Measurements from ENCODE around the gene TGFBR3L.

The TGFBR3L gene

DNA sequence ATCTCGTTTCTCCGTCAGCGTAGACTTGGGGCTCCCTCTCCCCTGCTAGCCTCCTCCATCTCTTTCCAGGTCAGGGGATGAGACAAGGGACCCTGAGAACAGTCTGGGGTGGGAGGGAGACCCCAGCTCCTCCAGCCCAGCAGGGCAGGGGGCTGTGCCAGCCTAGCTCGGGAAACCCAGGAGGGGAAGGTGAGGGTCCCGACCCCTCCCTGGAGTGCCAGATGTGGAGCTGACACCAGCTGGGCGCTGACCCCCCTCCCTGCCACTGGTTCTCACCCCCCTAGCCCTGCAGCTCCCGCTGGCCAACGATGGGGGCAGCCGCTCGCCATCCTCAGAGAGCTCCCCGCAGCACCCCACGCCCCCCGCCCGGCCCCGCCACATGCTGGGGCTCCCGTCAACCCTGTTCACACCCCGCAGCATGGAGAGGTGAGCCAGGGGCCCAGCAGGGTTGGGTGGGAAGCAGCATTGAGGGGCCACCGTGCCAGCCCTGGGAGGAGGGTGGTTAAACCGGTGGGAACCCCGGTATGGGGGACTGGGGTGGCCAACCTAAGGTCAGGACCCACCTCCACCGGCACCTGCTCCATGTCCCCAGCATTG, 5.1 kb upstream of the TGFBR3L start:
- TF ChIP-seq, protein P1, sequence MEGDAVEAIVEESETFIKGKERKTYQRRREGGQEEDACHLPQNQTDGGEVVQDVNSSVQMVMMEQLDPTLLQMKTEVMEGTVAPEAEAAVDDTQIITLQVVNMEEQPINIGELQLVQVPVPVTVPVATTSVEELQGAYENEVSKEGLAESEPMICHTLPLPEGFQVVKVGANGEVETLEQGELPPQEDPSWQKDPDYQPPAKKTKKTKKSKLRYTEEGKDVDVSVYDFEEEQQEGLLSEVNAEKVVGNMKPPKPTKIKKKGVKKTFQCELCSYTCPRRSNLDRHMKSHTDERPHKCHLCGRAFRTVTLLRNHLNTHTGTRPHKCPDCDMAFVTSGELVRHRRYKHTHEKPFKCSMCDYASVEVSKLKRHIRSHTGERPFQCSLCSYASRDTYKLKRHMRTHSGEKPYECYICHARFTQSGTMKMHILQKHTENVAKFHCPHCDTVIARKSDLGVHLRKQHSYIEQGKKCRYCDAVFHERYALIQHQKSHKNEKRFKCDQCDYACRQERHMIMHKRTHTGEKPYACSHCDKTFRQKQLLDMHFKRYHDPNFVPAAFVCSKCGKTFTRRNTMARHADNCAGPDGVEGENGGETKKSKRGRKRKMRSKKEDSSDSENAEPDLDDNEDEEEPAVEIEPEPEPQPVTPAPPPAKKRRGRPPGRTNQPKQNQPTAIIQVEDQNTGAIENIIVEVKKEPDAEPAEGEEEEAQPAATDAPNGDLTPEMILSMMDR (IDR thresholded peaks at IDR 0.05; ENCODE audit: low read length, missing control alignments): no peak
- no peak for DNase-seq (ENCODE audit: low read depth)
- no peak overlapping the region for H3K4me3 ChIP-seq (replicated peaks; ENCODE audit: low read depth, low read length)

DNA sequence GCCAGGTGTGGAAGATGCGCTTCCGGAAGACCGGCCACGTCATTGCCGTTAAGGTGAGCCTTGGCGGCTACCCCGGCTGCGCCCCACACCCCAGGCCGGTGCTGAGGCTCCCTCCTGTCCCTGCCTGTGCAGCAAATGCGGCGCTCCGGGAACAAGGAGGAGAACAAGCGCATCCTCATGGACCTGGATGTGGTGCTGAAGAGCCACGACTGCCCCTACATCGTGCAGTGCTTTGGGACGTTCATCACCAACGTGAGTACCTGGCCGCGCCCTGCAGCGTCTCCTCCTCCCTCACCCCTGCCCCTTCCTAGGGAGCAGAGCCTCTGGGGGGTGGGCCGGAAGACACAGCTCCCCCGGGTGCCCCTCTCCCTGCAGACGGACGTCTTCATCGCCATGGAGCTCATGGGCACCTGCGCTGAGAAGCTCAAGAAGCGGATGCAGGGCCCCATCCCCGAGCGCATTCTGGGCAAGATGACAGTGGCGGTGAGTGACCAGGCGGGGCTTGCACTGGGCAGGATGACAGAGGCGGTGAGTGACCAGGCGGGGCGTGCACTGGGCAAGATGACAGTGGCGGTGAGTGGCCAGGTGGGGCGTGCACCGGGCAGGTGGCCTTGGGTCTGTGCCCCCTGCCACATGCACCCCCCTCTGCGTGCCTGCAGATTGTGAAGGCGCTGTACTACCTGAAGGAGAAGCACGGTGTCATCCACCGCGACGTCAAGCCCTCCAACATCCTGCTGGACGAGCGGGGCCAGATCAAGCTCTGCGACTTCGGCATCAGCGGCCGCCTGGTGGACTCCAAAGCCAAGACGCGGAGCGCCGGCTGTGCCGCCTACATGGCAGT, 4.1 kb upstream of the TGFBR3L start:
- no peak for DNase-seq (ENCODE audit: low read depth)
- H3K4me3 ChIP-seq (replicated peaks; ENCODE audit: low read depth, low read length): no peak overlapping the region
- TF ChIP-seq, protein P1 (IDR thresholded peaks at IDR 0.05; ENCODE audit: low read length, missing control alignments): no peak

DNA sequence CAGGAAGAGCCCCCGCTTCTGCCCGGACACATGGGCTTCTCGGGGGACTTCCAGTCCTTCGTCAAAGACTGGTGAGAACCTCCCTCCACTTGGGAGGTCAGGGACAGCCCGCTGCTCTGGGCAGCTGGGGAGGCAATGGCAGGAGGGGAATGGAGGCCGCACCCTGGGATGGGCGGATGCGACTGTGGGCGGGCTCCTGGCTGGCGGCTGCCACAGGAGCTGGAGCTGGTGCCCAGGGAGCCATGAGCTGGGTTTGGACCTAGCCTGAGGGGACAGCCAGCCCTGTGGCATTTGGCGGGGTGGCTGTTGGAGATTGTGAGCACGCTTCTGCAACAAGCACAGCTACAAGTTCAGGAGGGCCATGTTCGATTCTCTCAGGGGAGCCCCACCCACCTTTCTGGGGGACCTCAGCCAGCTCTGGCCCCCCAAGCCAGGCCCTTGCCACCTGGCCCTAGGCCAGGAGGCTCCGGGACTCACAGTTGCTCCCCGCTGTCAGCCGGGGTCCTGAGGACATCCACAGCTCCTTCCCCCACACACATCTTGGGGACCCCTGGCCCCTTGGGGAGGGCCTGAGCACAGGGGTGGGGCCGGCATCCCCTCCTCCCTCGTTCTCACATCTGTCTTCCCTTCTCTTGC, 3.0 kb upstream of the TGFBR3L start:
- no peak overlapping the region for H3K4me3 ChIP-seq (replicated peaks; ENCODE audit: low read depth, low read length)
- TF ChIP-seq, protein P1 (IDR thresholded peaks at IDR 0.05; ENCODE audit: low read length, missing control alignments): no peak
- no peak for DNase-seq (ENCODE audit: low read depth)

DNA sequence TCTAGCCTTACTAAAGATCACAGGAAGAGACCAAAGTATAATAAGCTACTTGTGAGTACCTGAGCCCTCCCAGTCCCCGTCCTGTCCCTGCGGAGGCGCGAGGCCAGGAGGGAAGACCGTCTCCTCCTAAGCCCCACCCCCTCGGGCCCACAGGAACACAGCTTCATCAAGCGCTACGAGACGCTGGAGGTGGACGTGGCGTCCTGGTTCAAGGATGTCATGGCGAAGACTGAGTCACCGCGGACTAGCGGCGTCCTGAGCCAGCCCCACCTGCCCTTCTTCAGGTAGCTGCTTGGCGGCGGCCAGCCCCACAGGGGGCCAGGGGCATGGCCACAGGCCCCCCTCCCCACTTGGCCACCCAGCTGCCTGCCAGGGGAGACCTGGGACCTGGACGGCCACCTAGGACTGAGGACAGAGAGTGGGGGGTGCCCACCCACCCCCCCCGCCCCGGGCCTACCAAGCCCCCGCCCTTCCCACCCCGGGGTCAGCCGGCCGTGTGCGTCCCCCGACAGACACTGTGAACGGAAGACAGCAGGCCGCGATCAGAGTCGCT, 2.4 kb upstream of the TGFBR3L start:
- DNase-seq (ENCODE audit: low read depth): no peak
- H3K4me3 ChIP-seq (replicated peaks; ENCODE audit: low read depth, low read length): no peak overlapping the region
- TF ChIP-seq, protein P1 (IDR thresholded peaks at IDR 0.05; ENCODE audit: low read length, missing control alignments): no peak

DNA sequence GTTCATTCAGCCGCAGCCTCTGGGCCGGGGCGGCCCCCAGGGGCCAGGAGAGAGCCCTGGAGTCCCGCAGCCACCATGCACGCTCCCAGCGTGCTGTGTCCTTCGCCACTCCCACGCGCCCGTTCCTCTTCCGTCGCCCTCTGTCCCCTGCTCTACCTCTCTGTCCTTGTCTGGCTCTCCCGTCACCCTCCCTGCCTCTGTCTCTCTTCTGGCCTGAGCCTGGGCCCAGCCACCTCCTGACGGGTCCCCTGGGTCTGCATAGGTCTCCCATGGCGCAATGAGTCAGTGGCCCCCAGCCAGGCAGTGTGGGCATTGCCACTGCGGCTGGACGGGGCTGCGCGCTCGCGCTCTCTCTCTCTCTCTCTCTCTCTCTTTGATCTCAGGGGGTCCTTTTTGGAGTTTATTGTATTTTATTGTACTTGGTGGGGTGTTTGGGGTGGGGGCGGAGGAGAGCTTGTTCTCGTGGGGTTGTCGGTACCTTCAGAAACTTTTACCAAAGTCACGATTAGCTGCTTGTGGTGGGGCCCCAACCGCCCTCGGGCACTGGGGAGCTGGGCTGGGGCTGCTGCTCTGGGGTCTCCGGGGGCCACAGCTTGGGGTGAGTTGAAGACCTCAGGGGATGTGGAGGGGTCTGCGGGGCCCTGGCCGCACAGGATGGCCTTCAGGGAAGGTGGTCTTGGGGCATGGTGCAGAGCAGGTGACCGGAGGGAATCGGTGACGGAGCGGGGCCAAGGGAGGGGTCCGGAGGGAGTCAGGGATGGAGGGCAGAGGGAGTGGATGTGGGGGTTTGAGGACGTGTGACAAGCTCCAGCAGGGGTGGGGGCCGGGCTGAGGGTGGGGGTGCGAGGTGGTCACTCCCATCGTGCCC, 1.7 kb upstream of the TGFBR3L start:
- TF ChIP-seq, protein P1 (IDR thresholded peaks at IDR 0.05; ENCODE audit: low read length, missing control alignments): no peak
- no peak overlapping the region for H3K4me3 ChIP-seq (replicated peaks; ENCODE audit: low read depth, low read length)
- no peak for DNase-seq (ENCODE audit: low read depth)

DNA sequence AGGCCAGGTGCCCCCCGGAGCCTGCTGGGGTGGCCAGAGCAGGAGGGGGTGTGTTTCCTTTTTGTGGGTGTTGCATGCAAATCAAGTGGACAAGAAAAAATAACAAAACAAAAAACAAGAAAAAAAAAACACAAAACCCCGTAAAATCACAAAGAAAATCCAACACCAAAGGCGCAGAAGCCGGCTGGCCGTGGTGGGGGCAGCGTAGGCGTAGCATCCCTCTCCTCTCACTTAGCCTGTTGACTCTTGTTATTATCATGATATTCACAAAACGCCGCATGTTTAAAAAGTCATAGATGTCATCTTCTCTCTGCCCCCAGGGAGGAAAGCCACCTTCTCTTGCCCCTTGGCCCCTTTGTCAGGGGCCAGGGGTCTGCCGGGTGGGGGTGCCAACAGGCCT, 978 bp upstream of the TGFBR3L start:
- no peak overlapping the region for H3K4me3 ChIP-seq (replicated peaks; ENCODE audit: low read depth, low read length)
- TF ChIP-seq, protein P1 (IDR thresholded peaks at IDR 0.05; ENCODE audit: low read length, missing control alignments): no peak
- no peak for DNase-seq (ENCODE audit: low read depth)

Measured in fibroblast of pulmonary artery (primary cell).